Mucosa of rectum (tissue), 2 donors: ENCODE results near the gene DPYSL3.

Experiments
- H3K27ac ChIP-seq, 2 donors: one replicate each; pipeline ENCODE4 v1.7.0; 2013; ENCODE audit warnings: inconsistent platforms in 2 of 2, low read depth in 2 of 2, low read length in 2 of 2
- H3K27me3 ChIP-seq, 2 donors: one replicate each; pipeline ENCODE4 v1.7.0; 2013; ENCODE audit warnings: low read length in 2 of 2; ENCODE audit not compliant: control insufficient read depth in 2 of 2, insufficient read depth in 2 of 2
- H3K36me3 ChIP-seq, 2 donors: one replicate each; pipeline ENCODE4 v1.7.0; 2013; ENCODE audit warnings: low read length in 2 of 2; ENCODE audit not compliant: control insufficient read depth in 2 of 2, insufficient read depth in 2 of 2
- H3K4me1 ChIP-seq, 2 donors: one replicate each; pipeline ENCODE4 v1.7.0; 2013; ENCODE audit warnings: low read length in 2 of 2, mild to moderate bottlenecking in 1 of 2; ENCODE audit not compliant: control insufficient read depth in 2 of 2, insufficient read depth in 2 of 2
- H3K4me3 ChIP-seq, 2 donors: one replicate each; pipeline ENCODE4 v1.7.0; 2013; ENCODE audit warnings: low read length in 2 of 2
- H3K9ac ChIP-seq, 2 donors: one replicate each; pipeline ENCODE4 v1.7.0; 2013; ENCODE audit warnings: low read length in 2 of 2, low read depth in 1 of 2, mild to moderate bottlenecking in 1 of 2
- H3K9me3 ChIP-seq, 2 donors: one replicate each; pipeline ENCODE4 v1.7.0; 2013; ENCODE audit warnings: low read length in 2 of 2; ENCODE audit not compliant: control insufficient read depth in 2 of 2
- donor health status: healthy.
- donor health status: Normal muscosa, but diverticular disease.

Gene DPYSL3

DNA sequence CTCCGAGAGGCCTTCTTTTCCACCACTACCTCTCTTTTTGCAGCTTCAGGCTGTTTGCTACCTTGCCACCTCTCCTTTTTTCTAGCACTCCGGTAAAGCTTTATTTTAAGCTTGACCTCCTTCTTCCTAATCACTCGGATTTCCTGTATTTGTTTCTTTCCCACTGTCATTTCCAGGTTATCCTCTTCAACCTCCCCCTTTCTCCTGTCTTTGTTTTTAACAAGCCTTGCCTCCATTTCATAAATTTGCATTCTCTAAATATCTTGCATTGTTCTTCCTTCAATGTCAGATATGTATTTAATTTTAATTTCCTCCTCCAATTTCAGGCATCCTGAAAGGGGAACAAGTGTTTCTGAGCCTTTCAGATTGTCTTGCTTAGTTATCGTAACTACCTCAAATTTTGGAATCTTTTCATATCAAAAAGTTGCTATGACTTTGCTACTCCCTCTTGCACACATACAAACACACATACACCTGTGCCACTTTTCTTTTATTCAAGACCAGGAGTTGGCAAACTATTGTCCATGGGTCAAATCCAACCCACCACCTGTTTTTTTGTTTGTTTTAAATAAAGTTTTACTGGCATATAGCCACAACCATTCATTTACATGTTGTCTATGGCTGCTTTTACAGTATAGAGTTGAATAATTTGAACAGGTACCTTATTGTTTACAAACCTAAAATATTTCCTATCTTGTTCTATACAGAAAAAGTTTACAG is 22.7 kb downstream of the DPYSL3 start:
- H3K4me1 ChIP-seq = no peaks in the 10 kb centered on the region
- no peaks in the 10 kb centered on the region for H3K27me3 ChIP-seq
- no peak overlapping the region for H3K4me3 ChIP-seq
- no peaks in the 10 kb centered on the region for H3K9me3 ChIP-seq
- no peaks in the 10 kb centered on the region for H3K36me3 ChIP-seq
- H3K27ac ChIP-seq = no peak overlapping the region
- H3K9ac ChIP-seq = no peak overlapping the region

DNA sequence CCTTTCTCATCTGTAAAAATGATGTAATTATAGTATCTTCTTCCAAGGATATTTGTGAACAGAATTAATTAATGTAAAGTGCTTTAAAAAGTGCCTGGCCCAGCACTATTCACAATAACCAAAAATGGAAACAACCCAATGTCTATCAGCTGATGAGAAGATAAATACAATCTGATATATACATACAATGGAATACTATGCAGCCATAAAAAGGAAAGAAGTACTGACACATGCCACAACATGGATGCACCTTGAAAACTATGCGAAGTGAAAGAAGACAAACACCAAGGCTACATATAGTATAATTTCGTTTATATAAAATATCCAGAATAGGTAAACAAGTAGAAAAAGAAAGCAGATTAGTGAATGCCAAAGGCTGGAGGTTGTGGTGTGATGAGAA is 24.1 kb downstream of the DPYSL3 start:
- Histone ChIP-seq H3K4me1 (no peaks in the 10 kb centered on the region), H3K9ac (no peak overlapping the region), H3K27me3 (no peaks in the 10 kb centered on the region), H3K9me3 (no peaks in the 10 kb centered on the region), H3K27ac (no peak overlapping the region), H3K4me3 (no peak overlapping the region), H3K36me3 (no peaks in the 10 kb centered on the region)

DNA sequence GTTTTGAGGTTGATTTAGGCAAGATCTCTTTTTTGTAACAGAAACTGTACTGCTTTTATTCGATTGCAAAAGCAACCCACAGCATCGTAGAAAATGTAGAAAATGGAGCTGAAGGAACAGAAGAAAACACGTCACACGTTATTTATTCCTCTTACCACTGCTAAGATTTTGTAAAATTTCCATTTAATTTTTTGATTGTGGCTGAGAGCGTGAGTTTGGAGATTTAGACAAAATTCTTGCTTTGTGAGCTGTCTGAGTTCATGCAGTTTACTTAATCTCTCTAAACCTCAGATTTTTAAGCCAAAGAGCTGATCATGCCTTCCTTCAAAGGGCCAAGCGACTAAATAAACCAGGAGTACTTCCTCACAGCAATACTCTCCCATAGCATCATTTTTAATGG is 24.8 kb downstream of the DPYSL3 start:
- Histone ChIP-seq H3K4me1 (no peaks in the 10 kb centered on the region), H3K9me3 (no peaks in the 10 kb centered on the region), H3K36me3 (no peaks in the 10 kb centered on the region), H3K4me3 (no peak overlapping the region), H3K27ac (peak overlapping the region; percentile 43 to 60), H3K27me3 (no peaks in the 10 kb centered on the region), H3K9ac (no peak overlapping the region)

DNA sequence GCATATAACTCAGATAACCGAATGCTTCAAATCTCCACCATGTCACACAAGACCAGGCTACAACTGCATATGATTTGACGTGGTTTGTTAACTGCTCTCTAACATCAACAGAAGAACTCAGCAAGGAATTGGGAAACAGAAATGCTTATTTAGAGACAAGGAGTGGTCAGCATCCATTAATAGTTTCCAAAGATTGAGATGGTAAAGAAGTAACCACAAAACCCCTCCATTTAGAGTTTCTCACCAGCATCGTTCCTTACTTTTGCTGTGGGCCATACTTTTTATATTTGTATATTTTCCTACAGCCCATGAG is 25.2 kb downstream of the DPYSL3 start:
- H3K9ac ChIP-seq = no peak overlapping the region
- no peaks in the 10 kb centered on the region for H3K9me3 ChIP-seq
- H3K27ac ChIP-seq = peak overlapping the region; percentile 43 to 60
- no peak overlapping the region for H3K4me3 ChIP-seq
- H3K36me3 ChIP-seq = no peaks in the 10 kb centered on the region
- no peaks in the 10 kb centered on the region for H3K4me1 ChIP-seq
- no peaks in the 10 kb centered on the region for H3K27me3 ChIP-seq

DNA sequence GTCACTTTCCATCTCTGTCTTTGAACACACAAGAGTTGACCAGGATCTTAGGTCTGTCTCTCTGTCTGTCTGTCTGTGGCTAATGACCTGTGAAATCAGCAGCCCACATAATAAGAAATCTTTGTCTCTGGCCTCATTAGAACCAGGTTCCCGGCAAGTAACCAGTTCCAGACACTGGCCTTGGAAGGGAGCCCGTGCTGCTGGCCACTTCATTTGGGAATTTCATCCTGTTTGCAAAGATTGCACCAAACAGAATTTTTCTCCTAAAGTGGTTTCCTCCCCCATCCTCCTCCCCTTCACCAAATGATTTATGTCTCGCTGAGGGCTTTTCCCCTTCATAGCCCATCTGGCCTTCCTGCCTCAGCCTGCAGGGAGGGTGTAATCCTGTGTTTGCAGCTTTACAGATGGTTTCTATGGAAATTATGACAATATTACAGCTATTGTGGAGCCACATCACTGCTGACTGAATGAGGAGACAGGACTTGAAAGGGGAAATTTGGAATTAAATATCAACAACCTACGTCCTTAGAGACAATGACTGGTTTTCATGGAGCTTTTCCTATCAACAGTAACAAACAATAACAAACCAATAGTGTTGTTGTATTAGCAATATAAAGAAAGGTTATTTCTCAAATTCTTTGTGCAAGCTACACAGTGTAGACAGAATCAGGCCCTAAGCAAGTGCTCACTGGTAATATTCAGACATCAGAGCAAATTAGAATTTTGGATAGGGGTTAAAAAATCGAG is 25.7 kb downstream of the DPYSL3 start:
- Histone ChIP-seq H3K9me3 (no peaks in the 10 kb centered on the region), H3K27me3 (no peaks in the 10 kb centered on the region), H3K9ac (no peak overlapping the region), H3K36me3 (no peaks in the 10 kb centered on the region), H3K4me1 (no peaks in the 10 kb centered on the region), H3K4me3 (no peak overlapping the region), H3K27ac (peak overlapping the region; percentile 43 to 60)

GRCh38 chr5:147483188-147483790 is 26.6 kb downstream of the DPYSL3 start:
- Histone ChIP-seq H3K9ac (no peak overlapping the region), H3K27me3 (no peaks in the 10 kb centered on the region), H3K4me1 (no peaks in the 10 kb centered on the region), H3K36me3 (no peaks in the 10 kb centered on the region), H3K4me3 (no peak overlapping the region), H3K9me3 (no peaks in the 10 kb centered on the region), H3K27ac (peak overlapping the region; percentile 43 to 60)

DNA sequence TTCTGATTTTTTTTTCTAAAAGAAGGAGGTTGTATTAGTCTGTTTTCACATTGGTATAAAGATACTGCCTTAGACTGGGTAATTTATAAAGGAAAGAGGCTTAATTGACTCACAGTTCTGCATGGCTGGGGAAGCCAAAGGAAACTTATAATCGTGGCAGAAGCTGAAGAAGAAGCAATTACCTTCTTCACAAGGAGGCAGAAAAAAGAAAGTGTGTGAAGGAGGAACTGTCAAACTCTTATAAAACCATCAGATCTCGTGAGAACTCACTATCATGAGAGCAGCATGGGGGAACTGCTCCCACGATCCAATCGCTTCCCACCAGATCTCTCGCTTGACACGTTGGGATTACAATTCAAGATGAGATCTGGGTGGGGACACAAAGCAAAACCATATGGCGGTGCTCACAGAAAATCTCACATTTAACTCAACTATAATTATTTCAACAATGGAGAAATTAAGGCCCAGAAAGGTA is 27.1 kb downstream of the DPYSL3 start:
- Histone ChIP-seq H3K36me3 (no peaks in the 10 kb centered on the region), H3K9me3 (no peaks in the 10 kb centered on the region), H3K4me1 (no peaks in the 10 kb centered on the region), H3K9ac (no peak overlapping the region), H3K27me3 (no peaks in the 10 kb centered on the region), H3K27ac (peak overlapping the region in 1 of 2 donors; percentile 60), H3K4me3 (no peak overlapping the region)

DNA sequence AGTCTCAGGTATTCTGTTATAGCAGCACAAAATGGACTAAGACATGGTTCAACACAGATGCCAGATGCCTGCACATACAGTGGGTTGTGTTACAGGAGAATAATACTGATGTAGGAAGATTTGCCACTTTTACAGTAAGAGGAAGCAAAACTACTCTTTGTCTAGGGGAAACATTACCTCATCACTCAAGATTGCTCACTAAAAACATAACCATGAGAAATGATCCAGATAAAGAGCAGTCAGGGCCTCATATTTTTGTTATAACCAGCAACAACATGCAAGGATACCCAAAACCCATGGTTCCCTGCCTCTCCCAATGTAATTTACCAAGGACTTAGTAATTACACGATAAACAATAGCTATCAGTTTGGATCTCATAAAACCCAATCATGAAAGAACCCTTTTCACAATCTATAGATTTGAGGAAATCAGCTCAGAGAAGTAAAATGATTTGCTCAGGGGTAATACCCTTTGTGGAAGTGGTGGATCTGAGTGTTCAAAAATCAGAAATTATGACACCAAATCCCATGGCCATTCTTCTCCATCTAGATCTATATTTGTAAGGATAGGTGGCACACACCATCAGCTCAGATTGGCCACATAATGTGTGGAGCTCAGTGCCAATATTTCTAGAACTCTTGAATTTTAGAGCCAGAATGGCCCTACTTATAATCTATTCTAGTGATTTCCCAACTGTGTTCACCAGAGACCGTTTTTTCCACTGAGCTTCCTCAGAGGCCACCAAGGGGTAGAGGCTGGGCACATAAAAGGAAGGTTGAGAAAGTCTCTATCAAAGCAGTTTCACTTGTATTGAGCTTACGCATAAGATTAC is 27.8 kb downstream of the DPYSL3 start:
- Histone ChIP-seq H3K27ac (peak overlapping the region; percentile 7 to 60), H3K4me1 (no peaks in the 10 kb centered on the region), H3K9ac (no peak overlapping the region)

DNA sequence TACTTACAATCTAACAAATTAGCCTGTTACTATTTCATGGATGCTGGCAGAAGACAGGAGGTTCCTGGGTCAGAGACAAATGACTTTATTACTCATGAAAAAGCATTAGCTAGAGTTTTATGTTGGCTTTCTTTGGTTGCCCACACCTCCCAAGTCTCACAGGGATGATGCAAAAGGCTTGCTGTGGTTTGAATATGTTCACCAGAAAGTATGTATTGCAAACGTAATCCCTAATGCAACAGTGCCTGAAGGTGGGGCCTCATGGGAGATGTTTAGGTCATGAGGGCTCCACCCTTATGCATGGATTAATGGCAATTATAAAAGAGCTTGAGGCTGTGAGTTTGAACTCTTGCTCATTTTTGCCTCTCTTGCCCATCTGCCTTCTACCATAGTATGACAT is 28.5 kb downstream of the DPYSL3 start:
- H3K27me3 ChIP-seq = no peaks in the 10 kb centered on the region
- H3K9me3 ChIP-seq = no peaks in the 10 kb centered on the region
- H3K4me1 ChIP-seq = no peaks in the 10 kb centered on the region
- no peaks in the 10 kb centered on the region for H3K36me3 ChIP-seq
- H3K27ac ChIP-seq = no peak overlapping the region
- no peak overlapping the region for H3K9ac ChIP-seq
- no peak overlapping the region for H3K4me3 ChIP-seq

More for the DNA sequence above, 27.8 kb downstream of the DPYSL3 start:
- H3K9me3 ChIP-seq = no peaks in the 10 kb centered on the region
- no peaks in the 10 kb centered on the region for H3K36me3 ChIP-seq
- no peak overlapping the region for H3K4me3 ChIP-seq
- H3K27me3 ChIP-seq = no peaks in the 10 kb centered on the region
